HL-60 (cell line): ENCODE measurements around the gene MALAT1.
A peak's percentile ranks its signal among the peaks of the same experiment; 100 is the strongest.
"Not testable (repeated sequence)": the region's sequence is repeated elsewhere in the genome, so short reads cannot be mapped to it uniquely, and the experiment has no call there.

Experiments used
- DNase-seq, 2 experiments: peaks; one replicate each; pipeline ENCODE4 v3.0.0-alpha.2; 2010 to 2020; ENCODE audit warnings: low read depth in 1 of 2, low spot score in 1 of 2
- H3K27ac ChIP-seq: fragments of 250-450 bp; sonication (Bioruptor Pico); replicated peaks from 2 replicates; pipeline ENCODE4 v1.5.1; 2020; ENCODE audit warnings: mild to moderate bottlenecking, moderate library complexity
- H3K27me3 ChIP-seq: fragments of 250-450 bp; sonication (Bioruptor Pico); 2 replicates; pipeline ENCODE4 v1.5.1; 2021; ENCODE audit warnings: mild to moderate bottlenecking, moderate library complexity; ENCODE audit not compliant: insufficient read depth, poor library complexity, severe bottlenecking
- H3K4me3 ChIP-seq: replicated peaks from 2 replicates; pipeline ENCODE4 v1.5.1; 2011; ENCODE audit warnings: mild to moderate bottlenecking, control low read depth, low read length; ENCODE audit not compliant: insufficient read depth
- GABPA ChIP-seq: IDR thresholded peaks from 2 replicates; pipeline ENCODE4 v1.6.1; 2012; ENCODE audit warnings: low read depth
- POLR2AphosphoS5 ChIP-seq: IDR thresholded peaks from 2 replicates; pipeline ENCODE4 v1.6.1; 2012; ENCODE audit warnings: low read depth
- SPI1 ChIP-seq: IDR thresholded peaks from 2 replicates; pipeline ENCODE4 v1.6.1; 2012; ENCODE audit warnings: low read depth, mild to moderate bottlenecking, borderline replicate concordance
- TF ChIP-seq, protein P1 (sequence below): IDR thresholded peaks from 2 replicates; pipeline ENCODE4 v1.6.1; 2012; ENCODE audit warnings: low read depth; ENCODE audit not compliant: insufficient replicate concordance
- TF ChIP-seq, protein P2 (sequence below): IDR thresholded peaks from one replicate; pipeline ENCODE4 v1.5.1; 2011; ENCODE audit warnings: low read length, control low read depth, inconsistent platforms; ENCODE audit not compliant: insufficient read depth

Gene MALAT1

GRCh38 chr11:65506290-65506771 is 7.5 kb downstream of the MALAT1 start:
- Histone ChIP-seq H3K27ac (peak overlapping the region; percentile 100), H3K27me3 (no peaks in the 10 kb centered on the region), H3K4me3 (no peak overlapping the region)
- DNase-seq, result peak in 1 of 2 experiments; percentile 44
- no peak for TF ChIP-seq POLR2AphosphoS5

GRCh38 chr11:65506772-65507505 is 8.1 kb downstream of the MALAT1 start:
- 0 out of 2 replicates have a peak, but pooled peaks have one; percentile 8 for TF ChIP-seq GABPA
- TF ChIP-seq, protein P1, sequence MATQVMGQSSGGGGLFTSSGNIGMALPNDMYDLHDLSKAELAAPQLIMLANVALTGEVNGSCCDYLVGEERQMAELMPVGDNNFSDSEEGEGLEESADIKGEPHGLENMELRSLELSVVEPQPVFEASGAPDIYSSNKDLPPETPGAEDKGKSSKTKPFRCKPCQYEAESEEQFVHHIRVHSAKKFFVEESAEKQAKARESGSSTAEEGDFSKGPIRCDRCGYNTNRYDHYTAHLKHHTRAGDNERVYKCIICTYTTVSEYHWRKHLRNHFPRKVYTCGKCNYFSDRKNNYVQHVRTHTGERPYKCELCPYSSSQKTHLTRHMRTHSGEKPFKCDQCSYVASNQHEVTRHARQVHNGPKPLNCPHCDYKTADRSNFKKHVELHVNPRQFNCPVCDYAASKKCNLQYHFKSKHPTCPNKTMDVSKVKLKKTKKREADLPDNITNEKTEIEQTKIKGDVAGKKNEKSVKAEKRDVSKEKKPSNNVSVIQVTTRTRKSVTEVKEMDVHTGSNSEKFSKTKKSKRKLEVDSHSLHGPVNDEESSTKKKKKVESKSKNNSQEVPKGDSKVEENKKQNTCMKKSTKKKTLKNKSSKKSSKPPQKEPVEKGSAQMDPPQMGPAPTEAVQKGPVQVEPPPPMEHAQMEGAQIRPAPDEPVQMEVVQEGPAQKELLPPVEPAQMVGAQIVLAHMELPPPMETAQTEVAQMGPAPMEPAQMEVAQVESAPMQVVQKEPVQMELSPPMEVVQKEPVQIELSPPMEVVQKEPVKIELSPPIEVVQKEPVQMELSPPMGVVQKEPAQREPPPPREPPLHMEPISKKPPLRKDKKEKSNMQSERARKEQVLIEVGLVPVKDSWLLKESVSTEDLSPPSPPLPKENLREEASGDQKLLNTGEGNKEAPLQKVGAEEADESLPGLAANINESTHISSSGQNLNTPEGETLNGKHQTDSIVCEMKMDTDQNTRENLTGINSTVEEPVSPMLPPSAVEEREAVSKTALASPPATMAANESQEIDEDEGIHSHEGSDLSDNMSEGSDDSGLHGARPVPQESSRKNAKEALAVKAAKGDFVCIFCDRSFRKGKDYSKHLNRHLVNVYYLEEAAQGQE, result no peak
- TF ChIP-seq SPI1, result no peak
- TF ChIP-seq, protein P2, sequence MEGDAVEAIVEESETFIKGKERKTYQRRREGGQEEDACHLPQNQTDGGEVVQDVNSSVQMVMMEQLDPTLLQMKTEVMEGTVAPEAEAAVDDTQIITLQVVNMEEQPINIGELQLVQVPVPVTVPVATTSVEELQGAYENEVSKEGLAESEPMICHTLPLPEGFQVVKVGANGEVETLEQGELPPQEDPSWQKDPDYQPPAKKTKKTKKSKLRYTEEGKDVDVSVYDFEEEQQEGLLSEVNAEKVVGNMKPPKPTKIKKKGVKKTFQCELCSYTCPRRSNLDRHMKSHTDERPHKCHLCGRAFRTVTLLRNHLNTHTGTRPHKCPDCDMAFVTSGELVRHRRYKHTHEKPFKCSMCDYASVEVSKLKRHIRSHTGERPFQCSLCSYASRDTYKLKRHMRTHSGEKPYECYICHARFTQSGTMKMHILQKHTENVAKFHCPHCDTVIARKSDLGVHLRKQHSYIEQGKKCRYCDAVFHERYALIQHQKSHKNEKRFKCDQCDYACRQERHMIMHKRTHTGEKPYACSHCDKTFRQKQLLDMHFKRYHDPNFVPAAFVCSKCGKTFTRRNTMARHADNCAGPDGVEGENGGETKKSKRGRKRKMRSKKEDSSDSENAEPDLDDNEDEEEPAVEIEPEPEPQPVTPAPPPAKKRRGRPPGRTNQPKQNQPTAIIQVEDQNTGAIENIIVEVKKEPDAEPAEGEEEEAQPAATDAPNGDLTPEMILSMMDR, result no peak
- peak; percentile 99 for TF ChIP-seq POLR2AphosphoS5
- H3K27ac ChIP-seq, result peak overlapping the region; percentile 100
- no peaks in the 10 kb centered on the region for H3K27me3 ChIP-seq
- DNase-seq, result peak in 1 of 2 experiments; percentile 83
- H3K4me3 ChIP-seq, result no peak overlapping the region

DNA sequence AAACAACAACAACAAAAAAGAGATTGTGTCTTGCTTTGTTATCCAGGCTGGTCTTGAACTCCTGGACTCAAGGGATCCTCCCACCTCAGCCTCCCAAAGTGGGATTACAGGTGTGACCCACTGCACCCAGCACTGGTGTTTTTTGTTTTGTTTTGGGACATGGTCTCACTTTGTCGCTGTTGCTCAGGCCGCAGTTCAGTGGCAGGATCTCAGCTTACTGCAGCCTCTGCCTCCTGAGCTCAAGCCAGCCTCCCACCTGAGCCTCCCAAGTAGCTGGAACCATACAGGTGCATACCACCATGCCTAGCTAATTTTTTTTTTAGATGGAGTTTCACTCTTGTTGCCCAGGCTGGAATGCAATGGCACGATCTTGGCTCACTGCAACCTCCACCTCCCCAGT is 13.5 kb downstream of the MALAT1 start:
- not testable (repeated sequence) for DNase-seq, H3K27me3 ChIP-seq, H3K4me3 ChIP-seq, H3K27ac ChIP-seq

DNA sequence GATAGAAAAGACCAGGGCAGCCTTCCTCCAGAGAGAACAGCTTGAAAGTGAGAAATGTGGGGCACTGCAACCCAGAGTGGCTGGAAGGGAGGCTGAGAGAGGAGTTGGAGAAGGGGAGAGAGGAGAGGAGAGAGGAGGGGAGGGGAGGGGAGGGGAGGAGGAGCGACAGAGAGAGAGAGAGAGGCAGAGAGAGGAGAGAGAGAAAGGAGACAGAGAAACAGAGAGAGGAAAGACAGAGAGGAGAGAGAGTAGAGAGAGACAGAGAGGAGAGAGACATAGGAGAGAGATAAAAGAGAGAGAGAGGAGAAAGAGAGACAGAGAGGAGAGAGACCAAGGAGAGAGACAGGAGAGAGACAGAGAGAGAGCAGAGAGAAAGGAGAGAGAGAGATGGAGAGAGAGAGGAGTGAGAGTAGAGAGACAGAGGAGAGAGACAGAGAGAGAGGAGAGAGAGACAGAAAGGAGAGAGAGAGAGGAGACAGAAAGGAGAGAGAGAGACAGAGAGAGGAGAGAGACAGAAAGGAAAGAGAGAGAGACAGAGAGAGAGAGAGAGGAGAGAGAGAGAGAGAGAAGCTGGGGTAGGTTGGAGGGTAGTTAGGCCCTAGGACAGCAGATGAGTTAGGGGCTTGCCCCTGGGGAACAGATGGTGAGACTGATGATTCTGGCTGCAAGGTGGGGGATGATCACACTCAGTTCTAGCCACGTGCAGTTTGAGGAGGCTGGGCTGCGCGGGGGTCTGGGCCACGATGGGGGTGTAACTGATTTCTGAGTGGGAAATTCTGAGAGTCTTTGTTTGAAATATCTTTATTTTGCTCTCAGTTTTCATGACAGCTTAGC is 17.5 kb downstream of the MALAT1 start:
- DNase-seq, result no peak
- Histone ChIP-seq H3K27ac (no peak overlapping the region), H3K4me3 (no peak overlapping the region), H3K27me3 (no peaks in the 10 kb centered on the region)
- TF ChIP-seq, protein P2, result no peak
- TF ChIP-seq POLR2AphosphoS5 (no peak), SPI1 (no peak), GABPA (no peak)
- TF ChIP-seq, protein P1, result no peak

DNA sequence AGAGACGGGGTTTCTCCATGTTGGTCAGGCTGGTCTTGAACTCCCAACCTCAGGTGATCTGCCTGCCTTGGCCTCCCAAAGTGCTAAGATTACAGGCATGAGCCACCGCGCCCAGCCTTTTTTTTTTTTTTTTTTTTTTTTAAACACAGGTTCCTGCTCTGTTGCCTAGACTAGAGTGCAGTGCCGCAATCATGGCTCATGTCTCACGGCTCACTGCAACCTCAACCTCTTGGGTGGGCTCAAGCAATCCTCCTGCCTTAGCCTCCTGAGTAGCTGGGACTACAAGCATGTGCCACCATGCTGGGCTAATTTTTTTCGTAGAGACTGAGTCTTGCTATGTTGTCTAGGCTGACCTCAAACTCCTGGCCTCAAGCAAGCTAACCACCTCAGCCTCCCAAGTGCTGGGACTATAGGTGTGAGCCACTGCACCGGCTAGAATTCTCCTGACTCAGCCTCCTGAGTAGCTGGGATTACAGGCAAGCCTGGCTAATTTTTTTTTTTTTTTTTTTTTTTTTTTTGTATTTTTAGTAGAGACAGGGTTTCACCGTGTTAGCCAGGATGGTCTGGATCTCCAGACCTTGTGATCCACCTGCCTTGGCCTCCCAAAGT is 20.2 kb downstream of the MALAT1 start:
- H3K27ac ChIP-seq, H3K4me3 ChIP-seq, H3K27me3 ChIP-seq, DNase-seq: not testable (repeated sequence)

- H3K27me3 ChIP-seq, H3K27ac ChIP-seq, DNase-seq, H3K4me3 ChIP-seq: not testable (repeated sequence)
Observed at GRCh38 chr11:65521777-65522521, 23.1 kb downstream of the MALAT1 start.
